WTC11 (cell line): ENCODE data around the gene PGGHG. TPM values are rescaled to one million over a fixed set of nuclear protein-coding genes. Genes with fewer than 3 reads are reported as not detected.
"Not testable (repeated sequence)": the region's sequence is repeated elsewhere in the genome, so short reads cannot be mapped to it uniquely, and the experiment has no call there.

Experiments used
- ATAC-seq: fragments of 200-7000 bp; cut with Tn5 transposase; 2 replicates; pipeline ENCODE4 v1.10.0; 2021; ENCODE audit warnings: mild to moderate bottlenecking, moderate library complexity
- CTCF ChIA-PET: fragments of 300-600 bp; sonication (Branson Sonifier 250); formaldehyde crosslinking; loops from one replicate; lab custom pipeline; 2021; ENCODE audit warnings: antibody characterized with exemption; lab: Charles Lee
- POLR2A ChIA-PET: fragments of 350-600 bp; sonication (Branson Sonifier 250); formaldehyde crosslinking; loops from one replicate; lab custom pipeline; 2021; ENCODE audit warnings: antibody characterized with exemption; lab: Charles Lee
- DNase-seq: peaks from one replicate; pipeline ENCODE4 v3.0.0; 2021; ENCODE audit warnings: low spot score
- H3K27ac Mint-ChIP-seq: 2 replicates; pipeline ENCODE4 v1.8.0; 2021; ENCODE audit warnings: mixed read lengths
- H3K27me3 Mint-ChIP-seq: 2 replicates; pipeline ENCODE4 v1.8.0; 2021; ENCODE audit warnings: low read depth, mild to moderate bottlenecking, moderate library complexity, mixed read lengths
- H3K36me3 Mint-ChIP-seq: 2 replicates; pipeline ENCODE4 v1.8.0; 2021; ENCODE audit warnings: mixed read lengths
- H3K4me1 Mint-ChIP-seq: 2 replicates; pipeline ENCODE4 v1.8.0; 2022; ENCODE audit warnings: mixed read lengths
- H3K4me3 Mint-ChIP-seq: 2 replicates; pipeline ENCODE4 v1.8.0; 2021; ENCODE audit warnings: mild to moderate bottlenecking, moderate library complexity, mixed read lengths
- H3K9me3 Mint-ChIP-seq: 2 replicates; pipeline ENCODE4 v1.8.0; 2021; ENCODE audit warnings: mixed read lengths
- ATF1 ChIP-seq: sonication (generic); formaldehyde crosslinking; IDR thresholded peaks from 2 replicates; pipeline ENCODE4 v1.8.1; 2023; ENCODE audit warnings: mild to moderate bottlenecking, moderate library complexity, missing genetic modification reagents
- CBFB ChIP-seq: sonication (generic); formaldehyde crosslinking; IDR thresholded peaks from 2 replicates; pipeline ENCODE4 v1.8.1; 2022; ENCODE audit warnings: mild to moderate bottlenecking, low read depth, missing genetic modification reagents
- CDX4 ChIP-seq: fragments of 250-450 bp; sonication (Bioruptor Pico); IDR thresholded peaks from 2 replicates; pipeline ENCODE4 v1.9.0; 2021; ENCODE audit warnings: moderate library complexity, mild to moderate bottlenecking, inconsistent platforms, borderline replicate concordance
- CTCF ChIP-seq: fragments of 200-600 bp; IDR thresholded peaks from 2 replicates; pipeline ENCODE4 v1.8.0; 2022; ENCODE audit warnings: antibody characterized with exemption
- ELF4 ChIP-seq: sonication (generic); formaldehyde crosslinking; IDR thresholded peaks from 2 replicates; pipeline ENCODE4 v1.8.1; 2022; ENCODE audit warnings: low read depth, mild to moderate bottlenecking, moderate library complexity, missing genetic modification reagents
- FOXK1 ChIP-seq: sonication (generic); formaldehyde crosslinking; IDR thresholded peaks from 2 replicates; pipeline ENCODE4 v1.8.0; 2022; ENCODE audit warnings: mild to moderate bottlenecking, moderate library complexity, missing genetic modification reagents
- GTF2I ChIP-seq: fragments of 250-450 bp; sonication (Bioruptor Pico); conservative IDR thresholded peaks from 2 replicates; pipeline ENCODE4 v1.4.0; 2021; ENCODE audit warnings: mild to moderate bottlenecking
- HMGXB4 ChIP-seq: sonication (generic); formaldehyde crosslinking; IDR thresholded peaks from 2 replicates; pipeline ENCODE4 v1.8.1; 2023; ENCODE audit warnings: mild to moderate bottlenecking, moderate library complexity, missing genetic modification reagents
- NFE2L1 ChIP-seq: sonication (generic); formaldehyde crosslinking; IDR thresholded peaks from 2 replicates; pipeline ENCODE4 v1.8.1; 2023; ENCODE audit warnings: missing genetic modification reagents
- PRDM15 ChIP-seq: sonication (generic); formaldehyde crosslinking; IDR thresholded peaks from 2 replicates; pipeline ENCODE4 v1.8.0; 2022; ENCODE audit warnings: missing genetic modification reagents
- PREB ChIP-seq: sonication (generic); formaldehyde crosslinking; IDR thresholded peaks from 2 replicates; pipeline ENCODE4 v1.8.1; 2022; ENCODE audit warnings: mild to moderate bottlenecking, missing genetic modification reagents, moderate library complexity, borderline replicate concordance
- SMAD3 ChIP-seq: sonication (generic); formaldehyde crosslinking; IDR thresholded peaks from 2 replicates; pipeline ENCODE4 v1.8.0; 2022; ENCODE audit warnings: missing genetic modification reagents, mild to moderate bottlenecking, borderline replicate concordance
- SP1 ChIP-seq: sonication (generic); formaldehyde crosslinking; conservative IDR thresholded peaks from 2 replicates; pipeline ENCODE4 v1.8.1; 2022; ENCODE audit warnings: missing genetic modification reagents
- ZBTB43 ChIP-seq: sonication (generic); formaldehyde crosslinking; IDR thresholded peaks from 2 replicates; pipeline ENCODE4 v1.8.1; 2023; ENCODE audit warnings: mild to moderate bottlenecking, missing genetic modification reagents
- ZNF121 ChIP-seq: sonication (generic); formaldehyde crosslinking; IDR thresholded peaks from 2 replicates; pipeline ENCODE4 v1.8.0; 2023; ENCODE audit warnings: missing genetic modification reagents
- ZNF396 ChIP-seq: fragments of 250-450 bp; sonication (Bioruptor Pico); IDR thresholded peaks from 2 replicates; pipeline ENCODE4 v1.8.0; 2021; ENCODE audit warnings: mild to moderate bottlenecking, moderate library complexity, borderline replicate concordance
- total RNA-seq: library from RNA; stranded (reverse); gene quantifications from 3 replicates; pipeline ENCODE4 v1.2.3, GENCODE V29; 2021

Gene PGGHG
- total RNA-seq, 1 experiment from 2014 or later = 74.9 TPM

- Mint-ChIP-seq H3K36me3 (peaks cover 30% of the 10 kb centered on the region), H3K27ac (0 out of 2 replicates have a peak overlapping the region, but pooled peaks have one; percentile 100)
- DNase-seq (no peak), ATAC-seq (no peak)
- TF ChIP-seq NFE2L1 (CRISPR knock-in tag) = no peak
- TF ChIP-seq GTF2I (CRISPR knock-in tag) = peak; percentile 61; the same call in 1 of the 2 replicates
- TF ChIP-seq, all 79 proteins: peak for 1
- Mint-ChIP-seq H3K4me3 (no peak overlapping the region), H3K4me1 (peaks cover 54% of the 10 kb centered on the region), H3K27me3 (peaks cover 10% of the 10 kb centered on the region), H3K9me3 (peaks cover 30% of the 10 kb centered on the region)
- POLR2A ChIA-PET = no interaction called here
- CTCF ChIA-PET = interaction anchor here (0.9 to 1.9 kb wide), 2 partner anchors 23 to 82 kb away, joined by 3 to 12 read pairs; no protein-coding TSS in a partner anchor
These were observed 43.9 kb downstream of the PGGHG start for GRCh38 chr11:332651-333480.

- peaks cover 30% of the 10 kb centered on the region for H3K9me3 Mint-ChIP-seq
- H3K4me3 Mint-ChIP-seq = peak overlapping the region; percentile 59
- peak; percentile 24 for ATAC-seq
- H3K27me3 Mint-ChIP-seq = peaks cover 10% of the 10 kb centered on the region
- ChIA-PET CTCF (interaction anchor here (0.9 to 1.9 kb wide), 7 partner anchors 19 to 83 kb away, joined by 3 to 12 read pairs (median 4); partner anchors contain the start of gene IFITM2), POLR2A (interaction anchor here (0.7 to 1.6 kb wide), 3 partner anchors 9 to 22 kb away, joined by 3 to 10 read pairs (median 7); no protein-coding TSS in a partner anchor)
- peak overlapping the region; percentile 100 for H3K27ac Mint-ChIP-seq
- TF ChIP-seq CBFB = 0 out of 2 replicates have a peak, but pooled peaks have one; percentile 39
- peaks cover 54% of the 10 kb centered on the region for H3K4me1 Mint-ChIP-seq
- H3K36me3 Mint-ChIP-seq = peaks cover 30% of the 10 kb centered on the region
- not testable (repeated sequence) for DNase-seq
These were observed 44.8 kb downstream of the PGGHG start for GRCh38 chr11:333616-334263.

- H3K4me3 Mint-ChIP-seq = peak overlapping the region; percentile 59
- ChIA-PET POLR2A (interaction anchor here (0.7 to 1.6 kb wide), 4 partner anchors 9 to 21 kb away, joined by 3 to 10 read pairs (median 6); no protein-coding TSS in a partner anchor), CTCF (interaction anchor here (0.9 to 1.9 kb wide), 6 partner anchors 19 to 84 kb away, joined by 3 to 12 read pairs (median 4); partner anchors contain the start of gene IFITM2)
- TF ChIP-seq FOXK1 (CRISPR knock-in tag) = no peak
- no peak for TF ChIP-seq CDX4 (CRISPR knock-in tag)
- TF ChIP-seq CTCF = no peak
- TF ChIP-seq SP1 = no peak
- TF ChIP-seq ATF1 = no peak
- no peak for TF ChIP-seq PRDM15
- TF ChIP-seq ZNF396 = no peak
- TF ChIP-seq PREB (CRISPR knock-in tag) = no peak
- TF ChIP-seq ZNF121 (CRISPR knock-in tag) = no peak
- no peak for TF ChIP-seq ELF4 (CRISPR knock-in tag)
- TF ChIP-seq HMGXB4 (CRISPR knock-in tag) = no peak
- no peak for TF ChIP-seq ZBTB43 (CRISPR knock-in tag)
- TF ChIP-seq SMAD3 (CRISPR knock-in tag) = no peak
- TF ChIP-seq CBFB = 0 out of 2 replicates have a peak, but pooled peaks have one; percentile 26
These were observed 45.5 kb downstream of the PGGHG start for GRCh38 chr11:334264-334994.

More at GRCh38 chr11:334264-334994, 45.5 kb downstream of the PGGHG start:
- peak; percentile 74 for DNase-seq
- peaks cover 10% of the 10 kb centered on the region for H3K27me3 Mint-ChIP-seq
- H3K9me3 Mint-ChIP-seq = peaks cover 25% of the 10 kb centered on the region
- peak; percentile 87 for ATAC-seq
- H3K4me1 Mint-ChIP-seq = peaks cover 49% of the 10 kb centered on the region
- H3K36me3 Mint-ChIP-seq = peaks cover 30% of the 10 kb centered on the region
- peak overlapping the region; percentile 100 for H3K27ac Mint-ChIP-seq
